Ramos (cell line): ENCODE data around the gene LRRC47.

Experiments
- in situ Hi-C: fragments of 300-500 bp; cut with MboI; formaldehyde crosslinking; loops from one replicate; pipeline ENCODE4 v1.14.3; 2022; ENCODE audit warnings: low sequenced_read_pairs; ENCODE audit not compliant: unreplicated experiment

LRRC47 gene

DNA sequence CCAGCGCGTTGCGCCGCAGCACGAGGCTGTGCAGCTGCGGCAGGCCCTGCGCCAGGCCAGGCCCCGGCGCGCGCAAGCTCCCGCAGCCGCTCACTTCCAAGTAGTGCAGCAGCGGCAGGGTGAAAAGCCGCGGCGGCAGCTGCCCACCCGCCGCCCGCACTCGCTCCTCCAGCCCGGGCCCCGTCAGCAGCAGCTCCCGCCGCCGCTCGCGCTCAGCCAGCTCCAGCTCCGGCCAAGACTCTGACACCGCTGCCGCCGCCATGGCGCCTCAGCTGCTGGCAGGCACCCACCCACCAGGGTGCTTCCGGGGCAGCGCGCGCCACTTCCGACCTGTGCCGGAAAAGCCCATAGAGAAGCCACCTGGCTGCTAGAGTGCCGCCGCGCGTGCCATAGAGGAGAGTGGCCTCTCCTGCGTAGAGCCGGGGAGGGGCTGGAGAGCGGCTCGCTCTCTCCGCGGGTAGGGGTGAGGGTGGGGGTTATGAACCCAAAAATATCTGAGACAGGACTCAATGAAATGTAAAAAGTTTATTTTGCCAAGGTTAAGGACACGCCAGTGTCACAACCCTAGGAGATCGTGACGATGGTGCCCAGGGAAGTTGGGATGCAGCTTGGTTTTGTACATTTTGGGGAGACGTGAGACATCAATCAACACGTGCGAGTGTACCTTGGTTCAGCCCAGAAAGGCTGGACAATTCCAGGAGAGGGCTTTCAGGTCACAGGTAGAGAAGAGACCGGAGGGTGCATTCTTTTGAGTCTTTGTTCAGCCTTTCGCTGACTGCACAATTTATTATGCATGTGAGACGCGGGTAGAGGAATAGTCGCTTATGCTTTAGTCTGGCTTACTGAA is at the start of gene LRRC47:
Gene LRRC47 (minus strand): TSS at position 284 of the 847 bp plus-strand sequence. CDS start 22 bp downstream, at position 262.
- in situ Hi-C loops = no loop called here

DNA sequence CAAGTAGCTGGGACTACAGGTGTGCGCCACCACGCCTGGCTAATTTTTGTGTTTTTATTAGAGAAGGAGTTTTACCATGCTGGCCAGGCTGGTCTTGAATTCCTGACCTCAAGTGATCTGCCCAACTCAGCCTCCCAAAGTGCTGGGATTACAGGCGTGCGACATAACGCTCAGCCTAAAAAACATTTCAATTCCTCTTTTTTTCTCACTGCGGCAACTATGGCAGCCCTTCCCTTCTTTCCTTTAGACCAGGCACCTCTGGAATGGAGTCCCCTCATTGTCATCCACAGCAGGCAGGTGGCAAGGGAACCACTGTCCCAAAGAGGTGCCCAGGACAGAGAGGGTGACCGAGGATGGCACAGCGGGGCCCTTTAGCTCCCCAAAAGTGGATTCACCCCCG is 46.6 kb upstream of the LRRC47 start:
- in situ Hi-C loops = no loop called here

DNA sequence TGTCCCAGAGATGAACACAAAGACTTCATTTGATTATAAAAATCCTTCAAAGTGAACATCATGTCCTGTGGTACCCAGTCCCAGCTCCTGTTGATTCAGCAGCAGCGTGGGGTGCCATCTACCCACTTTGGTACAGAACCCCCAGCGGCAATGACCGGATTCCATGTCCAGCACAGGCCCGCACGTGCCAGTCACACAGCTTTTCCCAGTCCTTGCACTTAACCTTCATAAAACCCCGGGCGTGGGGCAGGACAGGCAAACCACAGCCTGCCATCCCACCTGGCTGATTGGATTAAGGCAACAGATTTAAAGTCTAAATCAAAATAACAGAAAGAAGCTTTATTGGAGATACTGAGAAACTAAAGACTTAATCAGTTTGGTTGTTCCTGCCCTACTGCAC is 45.2 kb upstream of the LRRC47 start:
- in situ Hi-C loops = no loop called here

- in situ Hi-C loops = no loop called here
Observed at GRCh38 chr1:3838788-3839187, 42.5 kb upstream of the LRRC47 start.

GRCh38 chr1:3837685-3838084 is 41.4 kb upstream of the LRRC47 start:
- in situ Hi-C loops = no loop called here

DNA sequence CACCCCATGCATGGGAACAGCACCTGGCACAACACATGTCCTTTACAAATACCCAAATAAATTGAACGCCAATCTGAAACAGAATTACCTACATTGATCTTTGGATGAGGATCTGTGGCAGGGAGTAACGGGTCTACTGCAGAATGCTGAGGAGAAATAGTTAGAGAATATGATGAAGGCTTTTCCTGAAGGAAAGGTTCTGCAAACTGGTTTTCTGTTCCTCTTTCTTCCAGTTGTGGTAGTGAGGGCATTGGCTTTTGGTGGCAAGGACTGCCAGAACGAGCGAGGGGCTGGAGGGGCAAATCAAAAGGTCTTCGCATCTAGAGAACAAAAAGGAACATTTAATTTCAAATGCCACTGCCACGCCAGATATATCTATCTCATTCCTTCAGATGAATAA is 40.9 kb upstream of the LRRC47 start:
- in situ Hi-C loops = no loop called here

DNA sequence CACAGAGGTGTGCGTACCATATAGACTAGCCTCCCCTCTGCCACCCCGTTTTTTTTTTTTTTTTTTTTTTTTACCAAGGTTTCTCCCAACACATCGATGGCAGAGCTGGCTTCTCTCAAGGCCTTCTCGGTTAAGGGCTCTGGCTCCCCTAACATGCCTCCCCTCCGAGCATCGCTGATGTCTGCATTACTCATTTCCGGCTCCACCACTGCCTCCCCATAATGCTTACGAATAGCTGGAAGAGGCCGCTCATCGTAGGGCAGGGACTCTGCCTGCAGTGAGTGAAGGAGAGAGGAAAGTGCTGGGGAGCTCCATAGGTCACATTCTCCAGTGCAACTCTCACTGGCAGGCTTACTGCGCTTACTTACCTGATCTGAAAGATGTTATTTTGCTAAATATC is 40.1 kb upstream of the LRRC47 start:
- in situ Hi-C loops = no loop called here

GRCh38 chr1:3834701-3835100 is 38.4 kb upstream of the LRRC47 start:
- in situ Hi-C loops = no loop called here

GRCh38 chr1:3831689-3832088 is 35.4 kb upstream of the LRRC47 start:
- in situ Hi-C loops = no loop called here

DNA sequence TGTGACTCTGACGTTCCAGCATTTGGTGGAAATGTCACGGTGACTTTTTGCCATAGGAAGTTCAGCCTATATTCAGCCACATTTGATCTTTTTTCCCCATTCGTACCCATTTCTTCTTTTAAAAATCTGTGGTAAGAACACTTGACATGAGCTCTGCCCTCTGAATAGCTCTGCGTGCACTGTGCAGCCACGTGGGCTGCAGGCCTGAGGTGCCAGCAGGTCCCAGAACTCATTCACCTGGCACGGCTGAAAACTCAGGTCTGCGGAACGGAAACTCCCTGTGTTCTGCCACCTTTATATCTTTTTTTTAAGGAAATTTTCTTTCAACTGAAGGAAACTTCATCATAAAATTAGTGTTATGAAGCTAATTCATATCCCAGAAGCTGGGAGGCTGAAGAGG is 32.1 kb upstream of the LRRC47 start:
- in situ Hi-C loops = no loop called here

- in situ Hi-C loops = no loop called here
Observed at GRCh38 chr1:3827813-3828307, 31.6 kb upstream of the LRRC47 start.

DNA sequence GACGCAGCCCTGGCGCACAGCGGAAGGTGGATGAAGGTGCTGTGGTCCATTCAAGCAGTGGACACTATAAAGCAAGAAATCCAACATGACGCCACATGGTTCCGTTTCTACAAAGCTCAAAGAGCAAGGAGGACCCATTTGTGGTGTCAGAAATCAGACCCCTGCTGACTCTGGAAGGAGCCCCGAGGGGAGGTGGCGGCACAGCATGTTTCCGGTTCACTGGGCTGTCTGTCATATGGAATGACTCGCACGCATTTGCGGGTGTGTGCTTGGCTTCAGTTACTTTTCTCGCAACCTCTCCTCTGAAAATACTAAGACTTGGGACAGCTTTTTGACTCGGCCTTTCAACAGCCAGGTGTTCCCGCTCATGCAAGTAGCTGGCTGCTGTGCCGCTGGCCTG is 29.1 kb upstream of the LRRC47 start:
- in situ Hi-C loops = no loop called here

DNA sequence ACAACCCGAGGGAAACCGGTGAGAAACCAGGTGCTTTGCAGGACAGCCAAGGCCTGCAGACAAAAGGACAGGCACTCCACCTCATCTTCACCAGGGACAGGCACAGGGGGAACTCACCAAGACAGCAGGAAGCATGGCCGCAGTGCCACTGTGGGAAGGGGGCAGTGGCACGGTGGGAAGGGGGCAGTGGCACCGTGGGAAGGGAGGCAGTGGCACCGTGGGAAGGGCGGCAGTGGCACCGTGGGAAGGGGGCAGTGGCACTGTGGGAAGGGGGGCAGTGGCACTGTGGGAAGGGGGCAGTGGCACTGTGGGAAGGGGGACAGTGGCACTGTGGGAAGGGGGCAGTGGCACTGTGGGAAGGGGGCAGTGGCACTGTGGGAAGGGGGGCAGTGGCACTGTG is 28.4 kb upstream of the LRRC47 start:
- in situ Hi-C loops = no loop called here

DNA sequence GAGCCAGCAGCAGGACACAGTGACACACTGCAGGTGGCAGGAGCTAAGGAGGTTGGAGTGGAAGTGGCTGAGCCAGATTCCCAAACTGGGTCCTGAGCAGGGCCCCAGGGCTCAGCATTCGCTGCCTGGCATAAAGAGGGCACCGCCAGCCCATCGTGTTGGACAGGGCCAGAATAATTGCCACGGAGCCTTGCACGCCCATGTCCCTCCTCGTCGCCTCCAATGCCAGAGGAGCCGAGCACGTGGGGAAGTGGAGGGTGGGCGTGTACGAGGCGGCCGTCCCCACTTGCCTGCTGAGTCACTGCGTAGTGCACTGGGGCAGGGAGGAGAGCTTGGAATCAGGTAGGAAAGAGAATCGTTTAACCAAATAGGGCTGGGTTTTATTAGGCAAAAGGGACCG is 26.1 kb upstream of the LRRC47 start:
- in situ Hi-C loops = no loop called here

GRCh38 chr1:3821908-3822307 is 25.6 kb upstream of the LRRC47 start:
- in situ Hi-C loops = no loop called here

- in situ Hi-C loops = no loop called here
Observed at GRCh38 chr1:3821447-3821846, 25.1 kb upstream of the LRRC47 start.

- in situ Hi-C loops = no loop called here
Observed at GRCh38 chr1:3821004-3821403, 24.7 kb upstream of the LRRC47 start.

DNA sequence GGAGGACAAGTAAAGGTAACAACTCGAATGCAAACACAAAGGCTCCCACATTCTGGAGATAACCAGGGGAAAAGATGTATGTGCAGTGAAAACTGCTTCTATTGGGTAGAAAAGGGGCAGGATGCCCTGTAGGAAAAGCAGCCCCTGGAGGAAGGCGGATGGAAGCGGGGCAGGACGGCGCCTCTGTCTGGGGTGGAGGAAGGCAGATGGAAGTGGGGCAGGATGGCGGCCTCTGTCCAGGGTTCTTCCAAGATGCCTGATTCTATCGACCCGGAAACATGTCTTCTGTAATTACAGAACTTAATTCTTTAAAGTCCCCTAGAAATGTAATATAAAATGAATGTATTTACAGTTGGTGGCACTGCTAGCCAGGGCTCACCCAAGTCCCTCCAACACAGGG is 24.0 kb upstream of the LRRC47 start:
- in situ Hi-C loops = no loop called here

DNA sequence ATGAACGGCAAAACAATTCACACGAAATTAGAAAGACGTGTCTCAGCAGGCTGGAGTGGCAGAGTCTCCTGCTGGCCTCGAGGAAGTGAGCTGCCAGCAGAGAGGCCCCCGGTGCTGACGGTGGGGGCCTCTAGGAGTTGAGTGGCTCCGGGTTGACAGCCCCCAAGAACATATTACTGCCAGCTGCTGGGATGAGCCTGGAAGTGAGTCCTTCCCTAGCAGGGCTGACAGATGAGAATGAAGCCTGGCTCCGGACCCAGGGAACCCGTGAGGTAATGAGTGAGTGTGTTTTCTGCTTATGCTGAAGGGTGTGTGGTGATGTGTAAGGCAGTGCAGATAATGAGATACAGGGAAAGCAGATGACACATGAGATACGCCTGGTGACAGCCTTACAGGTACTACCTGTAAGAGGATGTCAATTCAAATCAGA is 23.5 kb upstream of the LRRC47 start:
- in situ Hi-C loops = no loop called here

DNA sequence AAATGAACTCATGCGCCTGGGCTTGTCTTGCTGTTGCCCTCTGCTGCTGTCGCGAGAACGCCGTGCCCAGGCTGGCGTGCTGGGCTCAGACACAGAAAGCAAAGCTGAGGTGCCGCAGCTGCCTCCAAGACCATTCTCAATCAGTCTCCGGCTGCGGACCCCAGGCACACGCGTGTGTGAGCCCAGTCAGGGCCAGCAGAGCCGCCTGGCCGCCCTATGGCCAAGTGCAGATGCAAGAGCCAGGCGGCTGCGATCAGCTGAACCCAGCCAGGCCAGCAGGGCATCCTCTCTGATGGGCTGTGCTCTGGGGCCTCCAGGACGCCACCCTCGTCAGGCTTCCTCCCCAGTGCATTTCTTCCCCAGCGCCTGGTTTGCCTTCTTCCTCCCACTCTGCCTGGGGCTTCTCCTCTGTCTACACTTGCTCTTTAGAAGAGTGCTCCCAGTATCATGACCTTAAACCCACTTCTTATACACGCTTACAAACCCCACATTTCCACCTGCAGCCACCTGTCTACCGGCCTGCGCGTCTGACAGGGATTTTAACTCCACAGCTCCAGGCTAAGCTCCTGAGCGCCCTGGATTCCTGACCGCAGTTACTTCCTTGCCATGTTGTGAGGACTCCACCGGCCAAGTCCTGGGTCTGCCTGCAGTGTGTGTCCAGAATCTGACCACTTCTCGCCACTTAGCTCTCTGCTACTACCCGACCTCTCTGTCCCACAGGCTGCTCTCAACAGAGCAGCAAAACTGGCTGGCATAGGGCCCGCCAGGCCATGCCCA is 21.7 kb upstream of the LRRC47 start:
- in situ Hi-C loops = no loop called here

DNA sequence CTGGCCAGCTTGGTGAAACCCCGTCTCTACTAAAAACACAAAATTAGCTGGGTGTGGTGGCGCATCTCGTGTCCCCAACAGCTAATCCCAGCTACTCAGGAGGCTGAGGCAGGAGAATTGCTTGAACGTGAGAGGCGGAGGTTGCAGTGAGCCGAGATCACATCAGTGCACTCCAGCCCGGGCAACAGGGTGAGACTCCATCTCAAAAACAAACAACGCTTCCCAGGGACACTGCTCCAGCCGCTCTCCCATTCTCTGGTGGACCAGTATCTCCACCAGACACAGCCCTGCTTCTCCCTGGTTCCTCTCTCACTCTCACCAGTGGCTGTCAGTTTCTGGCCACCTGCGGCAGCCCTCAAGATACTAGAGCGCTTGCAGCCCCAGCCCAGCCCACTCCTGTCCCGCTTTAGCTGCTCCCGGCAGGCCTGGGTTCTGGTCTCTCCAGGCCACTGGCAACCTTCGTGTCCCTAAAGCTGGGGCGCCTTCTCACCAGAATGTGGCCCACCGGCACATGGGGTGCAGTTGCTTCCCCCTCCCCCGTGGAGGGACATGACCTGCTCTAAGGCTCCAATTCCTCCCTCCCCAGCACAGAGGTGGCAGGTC is 20.9 kb upstream of the LRRC47 start:
- in situ Hi-C loops = no loop called here
